H9 (cell line): Measurements from ENCODE around the gene TMED6. TPM values are rescaled to one million over a fixed set of nuclear protein-coding genes. Genes with fewer than 3 reads are reported as not detected.

Source experiments
- DNase-seq: peaks from one replicate; pipeline ENCODE4 v3.0.0-alpha.2; 2017
- H2AFZ ChIP-seq: one replicate; pipeline ENCODE4 v1.6.1; 2013; ENCODE audit warnings: mild to moderate bottlenecking, low read length, control low read depth, moderate library complexity
- H2AK5ac ChIP-seq: 2 replicates; pipeline ENCODE4 v1.6.1; 2013; ENCODE audit warnings: low read length, control low read depth, mixed read lengths; ENCODE audit not compliant: insufficient read length
- H2BK120ac ChIP-seq: one replicate; pipeline ENCODE4 v1.6.1; 2013; ENCODE audit warnings: low read depth, mild to moderate bottlenecking, low read length, control low read depth, inconsistent platforms; ENCODE audit not compliant: poor library complexity, severe bottlenecking
- H2BK12ac ChIP-seq: 2 replicates; pipeline ENCODE4 v1.6.1; 2013; ENCODE audit warnings: low read length, control low read depth, mixed read lengths, low read depth; ENCODE audit not compliant: insufficient read length
- H2BK15ac ChIP-seq: 2 replicates; pipeline ENCODE4 v1.6.1; 2013; ENCODE audit warnings: low read depth, low read length, control low read depth
- H2BK20ac ChIP-seq: one replicate; pipeline ENCODE4 v1.6.1; 2013; ENCODE audit warnings: low read depth, mild to moderate bottlenecking, low read length, control low read depth, inconsistent platforms; ENCODE audit not compliant: poor library complexity, severe bottlenecking
- H2BK5ac ChIP-seq: 2 replicates; pipeline ENCODE4 v1.6.1; 2013; ENCODE audit warnings: low read length, control low read depth, mixed read lengths; ENCODE audit not compliant: insufficient read length
- H3K14ac ChIP-seq: 2 replicates; pipeline ENCODE4 v1.6.1; 2013; ENCODE audit warnings: low read length, control low read depth; ENCODE audit not compliant: insufficient read depth
- H3K18ac ChIP-seq: 2 replicates; pipeline ENCODE4 v1.6.1; 2013; ENCODE audit warnings: low read depth, mild to moderate bottlenecking, mixed read lengths, low read length, control low read depth; ENCODE audit not compliant: insufficient read length
- H3K23ac ChIP-seq: 2 replicates; pipeline ENCODE4 v1.6.1; 2013; ENCODE audit warnings: low read length, control low read depth, mixed read lengths, low read depth; ENCODE audit not compliant: insufficient read length
- H3K23me2 ChIP-seq: 2 replicates; pipeline ENCODE4 v1.6.1; 2013; ENCODE audit warnings: low read depth, mild to moderate bottlenecking, mixed read lengths, low read length, control low read depth; ENCODE audit not compliant: insufficient read length, poor library complexity, severe bottlenecking
- H3K27ac ChIP-seq: 2 replicates; pipeline ENCODE4 v1.5.1; 2013; ENCODE audit warnings: low read length, control low read depth, mixed read lengths, low read depth; ENCODE audit not compliant: insufficient read length
- H3K27me3 ChIP-seq: 2 replicates; pipeline ENCODE4 v1.6.1; 2013; ENCODE audit warnings: low read length, control low read depth, inconsistent platforms; ENCODE audit not compliant: insufficient read depth
- H3K4ac ChIP-seq: 2 replicates; pipeline ENCODE4 v1.6.1; 2013; ENCODE audit warnings: low read depth, mild to moderate bottlenecking, control low read depth, inconsistent platforms, low read length, moderate library complexity
- H3K4me1 ChIP-seq: 2 replicates; pipeline ENCODE4 v1.6.1; 2013; ENCODE audit warnings: low read length, control low read depth, inconsistent platforms; ENCODE audit not compliant: insufficient read depth
- H3K4me2 ChIP-seq: 2 replicates; pipeline ENCODE4 v1.6.1; 2013; ENCODE audit warnings: low read length, control low read depth, mixed read lengths; ENCODE audit not compliant: insufficient read length, insufficient read depth
- H3K56ac ChIP-seq: 2 replicates; pipeline ENCODE4 v1.6.1; 2013; ENCODE audit warnings: low read depth, mild to moderate bottlenecking, mixed read lengths, low read length, control low read depth; ENCODE audit not compliant: insufficient read length
- H3K79me1 ChIP-seq: 2 replicates; pipeline ENCODE4 v1.6.1; 2013; ENCODE audit warnings: low read depth, mild to moderate bottlenecking, moderate library complexity, low read length, control low read depth, inconsistent platforms; ENCODE audit not compliant: insufficient read depth, poor library complexity, severe bottlenecking
- H3K79me2 ChIP-seq: 2 replicates; pipeline ENCODE4 v1.6.1; 2013; ENCODE audit warnings: low read length, control low read depth, inconsistent platforms; ENCODE audit not compliant: insufficient read depth
- H3K9ac ChIP-seq: 2 replicates; pipeline ENCODE4 v1.6.1; 2013; ENCODE audit warnings: low read length, control low read depth, mixed read lengths; ENCODE audit not compliant: insufficient read length; ENCODE audit errors: extremely low read depth
- H3K9me3 ChIP-seq: one replicate; pipeline ENCODE4 v1.6.1; 2013; ENCODE audit warnings: low read depth, low read length, inconsistent platforms; ENCODE audit not compliant: control insufficient read depth
- H3T11ph ChIP-seq: one replicate; pipeline ENCODE4 v1.6.1; 2013; ENCODE audit warnings: mild to moderate bottlenecking, low read length, control low read depth, inconsistent platforms
- H4K20me1 ChIP-seq: one replicate; pipeline ENCODE4 v1.6.1; 2013; ENCODE audit not compliant: control insufficient read depth, insufficient read length, insufficient read depth
- H4K5ac ChIP-seq: 2 replicates; pipeline ENCODE4 v1.6.1; 2013; ENCODE audit warnings: low read depth, mild to moderate bottlenecking, mixed read lengths, low read length, control low read depth; ENCODE audit not compliant: insufficient read length
- H4K8ac ChIP-seq: replicated peaks from 2 replicates; pipeline ENCODE4 v1.6.1; 2013; ENCODE audit warnings: low read length, control low read depth, mixed read lengths, low read depth; ENCODE audit not compliant: insufficient read length
- H4K91ac ChIP-seq: 2 replicates; pipeline ENCODE4 v1.6.1; 2013; ENCODE audit warnings: low read depth, mild to moderate bottlenecking, moderate library complexity, mixed read lengths, low read length, control low read depth; ENCODE audit not compliant: insufficient read length
- H3K27ac Mint-ChIP-seq, 3 experiments: 2 replicates in 2 of 3; 3 replicates in 1 of 3; pipeline ENCODE4 v1.8.0; 2020 to 2021; ENCODE audit warnings: mixed read lengths in 3 of 3, mild to moderate bottlenecking in 1 of 3, moderate library complexity in 1 of 3
- H3K27me3 Mint-ChIP-seq: 2 replicates; pipeline ENCODE4 v1.8.0; 2021; ENCODE audit warnings: low read depth, mild to moderate bottlenecking, moderate library complexity, mixed read lengths
- H3K36me3 Mint-ChIP-seq, 3 experiments: 2 replicates in 2 of 3; 3 replicates in 1 of 3; pipeline ENCODE4 v1.8.0; 2020 to 2021; ENCODE audit warnings: low read depth in 3 of 3, mixed read lengths in 3 of 3; ENCODE audit not compliant: insufficient read depth in 1 of 3
- H3K4me1 Mint-ChIP-seq, 2 experiments: 2 replicates each; pipeline ENCODE4 v1.8.0; 2020; ENCODE audit warnings: mixed read lengths in 2 of 2
- H3K4me3 Mint-ChIP-seq, 2 experiments: 2 replicates in 1 of 2; 3 replicates in 1 of 2; pipeline ENCODE4 v1.8.0; 2020 to 2021; ENCODE audit warnings: mild to moderate bottlenecking in 2 of 2, mixed read lengths in 2 of 2, moderate library complexity in 1 of 2
- H3K9me3 Mint-ChIP-seq, 2 experiments: 2 replicates in 1 of 2; 3 replicates in 1 of 2; pipeline ENCODE4 v1.8.0; 2020; ENCODE audit warnings: mild to moderate bottlenecking in 2 of 2, mixed read lengths in 2 of 2, moderate library complexity in 1 of 2
- WGBS: extraction: QIAGEN DNeasy Blood & Tissue Kit; methylation state at CpG from one replicate; pipeline ENCODE4 v1.1.7; 2013; ENCODE audit warnings: missing lambda C conversion rate, low lambda C conversion rate, mixed read lengths; ENCODE audit not compliant: insufficient read length; ENCODE audit errors: extremely low coverage; 5-methylcytosine and 5-hydroxymethylcytosine counted together
- total RNA-seq: library from RNA; stranded (reverse); gene quantifications from 2 replicates; pipeline ENCODE4 v1.2.1, GENCODE V29; 2021
- TF ChIP-seq, protein P1 (sequence below): fragments of 200-600 bp; sonication (generic); conservative IDR thresholded peaks from 3 replicates; pipeline ENCODE4 v1.8.0; 2021; ENCODE audit warnings: antibody characterized with exemption, mild to moderate bottlenecking

Gene TMED6
- total RNA-seq, 1 experiment from 2014 or later, result 0.31 TPM

DNA sequence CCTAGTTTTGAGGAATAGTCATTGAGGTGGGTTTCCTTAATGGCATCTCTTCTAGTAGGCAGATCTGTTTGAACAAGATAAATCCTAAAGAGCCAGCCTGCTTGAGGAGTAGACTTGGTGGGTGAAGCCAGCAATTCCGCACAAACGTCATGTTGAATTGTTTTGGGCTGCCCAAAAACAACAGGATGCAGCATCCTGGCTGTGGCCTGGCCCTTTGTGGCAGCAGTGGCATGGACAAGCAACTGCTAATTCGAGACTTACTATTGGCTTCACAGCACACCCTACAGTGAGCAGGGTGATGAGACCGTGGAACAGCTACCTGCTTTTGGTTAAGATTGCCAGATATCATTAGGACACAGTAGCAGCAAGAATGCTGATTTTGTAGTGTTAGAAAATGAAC is 49.7 kb downstream of the TMED6 start:
- Histone ChIP-seq H3K18ac (no peak overlapping the region), H2AFZ (no peak overlapping the region), H3K23ac (no peak overlapping the region), H4K5ac (no peak overlapping the region), H4K91ac (no peak overlapping the region), H3K4me1 (no peaks in the 10 kb centered on the region), H3K27ac (no peak overlapping the region), H2BK120ac (no peak overlapping the region), H4K20me1 (no peaks in the 10 kb centered on the region), H3T11ph (no peak overlapping the region), H4K8ac (no peak overlapping the region), H3K79me2 (no peaks in the 10 kb centered on the region), H3K79me1 (no peaks in the 10 kb centered on the region), H2BK12ac (no peak overlapping the region), H2BK15ac (no peak overlapping the region), H3K23me2 (no peaks in the 10 kb centered on the region), H3K14ac (no peak overlapping the region), H3K9ac (no peak overlapping the region), H2BK20ac (no peak overlapping the region), H3K9me3 (no peaks in the 10 kb centered on the region), H2AK5ac (no peak overlapping the region), H3K4ac (no peak overlapping the region), H3K27me3 (no peaks in the 10 kb centered on the region), H2BK5ac (no peak overlapping the region), H3K4me2 (no peak overlapping the region), H3K56ac (no peak overlapping the region)
- H3K4me1 Mint-ChIP-seq, result no peaks in the 10 kb centered on the region
- no peak overlapping the region for H3K27ac Mint-ChIP-seq
- H3K4me3 Mint-ChIP-seq, result no peak overlapping the region
- H3K9me3 Mint-ChIP-seq, result no peaks in the 10 kb centered on the region
- no peaks in the 10 kb centered on the region for H3K27me3 Mint-ChIP-seq
- WGBS, result no CpG with 5 or more reads among the region's 4 CpGs
- TF ChIP-seq, protein P1, sequence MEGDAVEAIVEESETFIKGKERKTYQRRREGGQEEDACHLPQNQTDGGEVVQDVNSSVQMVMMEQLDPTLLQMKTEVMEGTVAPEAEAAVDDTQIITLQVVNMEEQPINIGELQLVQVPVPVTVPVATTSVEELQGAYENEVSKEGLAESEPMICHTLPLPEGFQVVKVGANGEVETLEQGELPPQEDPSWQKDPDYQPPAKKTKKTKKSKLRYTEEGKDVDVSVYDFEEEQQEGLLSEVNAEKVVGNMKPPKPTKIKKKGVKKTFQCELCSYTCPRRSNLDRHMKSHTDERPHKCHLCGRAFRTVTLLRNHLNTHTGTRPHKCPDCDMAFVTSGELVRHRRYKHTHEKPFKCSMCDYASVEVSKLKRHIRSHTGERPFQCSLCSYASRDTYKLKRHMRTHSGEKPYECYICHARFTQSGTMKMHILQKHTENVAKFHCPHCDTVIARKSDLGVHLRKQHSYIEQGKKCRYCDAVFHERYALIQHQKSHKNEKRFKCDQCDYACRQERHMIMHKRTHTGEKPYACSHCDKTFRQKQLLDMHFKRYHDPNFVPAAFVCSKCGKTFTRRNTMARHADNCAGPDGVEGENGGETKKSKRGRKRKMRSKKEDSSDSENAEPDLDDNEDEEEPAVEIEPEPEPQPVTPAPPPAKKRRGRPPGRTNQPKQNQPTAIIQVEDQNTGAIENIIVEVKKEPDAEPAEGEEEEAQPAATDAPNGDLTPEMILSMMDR, result no peak
- peaks cover 0 to 18% (median 4%) of the 10 kb centered on the region in 3 experiments; a peak in 6 of 7 replicates for H3K36me3 Mint-ChIP-seq
- no peak for DNase-seq
